Astrocyte (in vitro differentiated cells and primary cell): ENCODE results near the gene SLC27A4. TPM values are rescaled to one million over a fixed set of nuclear protein-coding genes. Genes with fewer than 3 reads are reported as not detected.

Experiments used
- DNase-seq: peaks from one replicate; pipeline ENCODE4 v3.0.0-alpha.2; 2010; ENCODE audit warnings: low read depth
- FAIRE-seq: peaks from 2 replicates; lab custom pipeline; 2011; peaks lifted over from hg19 to GRCh38; lab: Jason Lieb, UNC
- H2AFZ ChIP-seq: 2 replicates; pipeline ENCODE4 v1.6.0; 2012; ENCODE audit warnings: low read depth, low read length, inconsistent platforms
- H3K27ac ChIP-seq: 2 replicates; pipeline ENCODE4 v1.5.1; 2011; ENCODE audit warnings: low read depth, low read length, inconsistent platforms
- H3K27me3 ChIP-seq: 2 replicates; pipeline ENCODE4 v1.6.0; 2011; ENCODE audit warnings: low read length, inconsistent platforms; ENCODE audit not compliant: insufficient read depth
- H3K36me3 ChIP-seq: 2 replicates; pipeline ENCODE4 v1.5.1; 2011; ENCODE audit warnings: low read length, inconsistent platforms; ENCODE audit not compliant: insufficient read depth
- H3K4me1 ChIP-seq: 2 replicates; pipeline ENCODE4 v1.5.1; 2011; ENCODE audit warnings: low read length, inconsistent platforms; ENCODE audit not compliant: insufficient read depth
- H3K4me2 ChIP-seq: 2 replicates; pipeline ENCODE4 v1.6.0; 2012; ENCODE audit warnings: low read length, inconsistent platforms
- H3K4me3 ChIP-seq: 2 replicates; pipeline ENCODE4 v1.5.1; 2011; ENCODE audit warnings: low read depth, mild to moderate bottlenecking, low read length, inconsistent platforms; ENCODE audit not compliant: insufficient read depth
- H3K79me2 ChIP-seq: 2 replicates; pipeline ENCODE4 v1.6.0; 2012; ENCODE audit warnings: mild to moderate bottlenecking, low read length, inconsistent platforms; ENCODE audit not compliant: insufficient read depth
- H3K9ac ChIP-seq: 2 replicates; pipeline ENCODE4 v1.6.0; 2012; ENCODE audit warnings: mild to moderate bottlenecking, low read length, inconsistent platforms
- H3K9me3 ChIP-seq: 2 replicates; pipeline ENCODE4 v1.5.1; 2012; ENCODE audit warnings: low read depth, mild to moderate bottlenecking, low read length, inconsistent platforms; ENCODE audit not compliant: insufficient read depth
- H4K20me1 ChIP-seq: 2 replicates; pipeline ENCODE4 v1.6.0; 2012; ENCODE audit warnings: low read length, inconsistent platforms; ENCODE audit not compliant: insufficient read depth
- H3K27ac Mint-ChIP-seq: one replicate; pipeline ENCODE4 v1.8.0; 2021; ENCODE audit warnings: mild to moderate bottlenecking, mixed read lengths; ENCODE audit not compliant: unreplicated experiment
- H3K27me3 Mint-ChIP-seq: one replicate; pipeline ENCODE4 v1.8.0; 2021; ENCODE audit warnings: low read depth, mixed read lengths; ENCODE audit not compliant: unreplicated experiment
- H3K36me3 Mint-ChIP-seq: one replicate; pipeline ENCODE4 v1.8.0; 2021; ENCODE audit warnings: low read depth, mixed read lengths; ENCODE audit not compliant: unreplicated experiment
- H3K4me1 Mint-ChIP-seq: one replicate; pipeline ENCODE4 v1.8.0; 2021; ENCODE audit warnings: low read depth, mixed read lengths; ENCODE audit not compliant: unreplicated experiment
- H3K4me3 Mint-ChIP-seq: one replicate; pipeline ENCODE4 v1.8.0; 2021; ENCODE audit warnings: mild to moderate bottlenecking, moderate library complexity, mixed read lengths; ENCODE audit not compliant: unreplicated experiment
- H3K9me3 Mint-ChIP-seq: one replicate; pipeline ENCODE4 v1.8.0; 2021; ENCODE audit warnings: mild to moderate bottlenecking, mixed read lengths; ENCODE audit not compliant: unreplicated experiment
- EZH2 ChIP-seq: IDR thresholded peaks from 2 replicates; pipeline ENCODE4 v1.6.1; 2012; ENCODE audit warnings: mild to moderate bottlenecking, low read length, inconsistent platforms; ENCODE audit not compliant: insufficient read depth
- total RNA-seq: library from RNA; stranded (reverse); gene quantifications from 2 replicates; pipeline ENCODE4 v1.2.1, GENCODE V29; 2021
- TF ChIP-seq, protein P1 (sequence below): IDR thresholded peaks from 2 replicates; pipeline ENCODE4 v1.5.1; 2011; ENCODE audit warnings: low read depth, mild to moderate bottlenecking, inconsistent platforms, low read length, moderate library complexity; ENCODE audit not compliant: insufficient read depth

Gene SLC27A4
- total RNA-seq, 1 donor from 2014 or later, result 26.9 TPM

DNA sequence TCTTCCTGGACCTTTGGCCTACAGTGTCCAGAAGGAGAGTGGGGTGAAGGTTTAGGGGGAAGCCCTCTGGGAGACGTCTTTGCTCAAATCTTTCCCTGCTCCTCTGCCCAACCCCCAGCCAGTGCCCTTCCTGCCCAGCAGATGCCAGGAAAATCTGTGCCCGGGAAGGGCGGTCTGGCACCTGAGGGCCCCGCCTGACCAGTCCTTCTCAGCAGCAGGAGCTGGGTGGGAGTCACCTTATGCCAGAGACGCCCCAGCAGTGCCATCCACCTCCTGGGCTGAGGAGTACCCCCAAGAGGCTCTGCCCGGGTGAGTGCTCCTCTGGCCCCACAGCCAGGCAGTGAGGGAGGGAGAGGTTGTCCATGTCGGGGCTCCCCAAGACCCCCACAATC is 65.4 kb downstream of the SLC27A4 start:
- DNase-seq (no peak), FAIRE-seq (no peak)
- Mint-ChIP-seq H3K4me1 (peaks cover 9% of the 10 kb centered on the region), H3K4me3 (no peak overlapping the region), H3K27ac (peak overlapping the region; percentile 14), H3K9me3 (no peaks in the 10 kb centered on the region), H3K27me3 (peaks cover 29% of the 10 kb centered on the region), H3K36me3 (no peaks in the 10 kb centered on the region)
- Histone ChIP-seq H2AFZ (peak overlapping the region; percentile 26), H4K20me1 (no peaks in the 10 kb centered on the region), H3K9me3 (no peaks in the 10 kb centered on the region), H3K4me1 (peaks cover 12% of the 10 kb centered on the region), H3K4me2 (no peak overlapping the region), H3K79me2 (no peaks in the 10 kb centered on the region), H3K27ac (no peak overlapping the region), H3K4me3 (no peak overlapping the region), H3K9ac (no peak overlapping the region), H3K27me3 (no peaks in the 10 kb centered on the region), H3K36me3 (no peaks in the 10 kb centered on the region)
- TF ChIP-seq EZH2, result no peak
- TF ChIP-seq, protein P1, sequence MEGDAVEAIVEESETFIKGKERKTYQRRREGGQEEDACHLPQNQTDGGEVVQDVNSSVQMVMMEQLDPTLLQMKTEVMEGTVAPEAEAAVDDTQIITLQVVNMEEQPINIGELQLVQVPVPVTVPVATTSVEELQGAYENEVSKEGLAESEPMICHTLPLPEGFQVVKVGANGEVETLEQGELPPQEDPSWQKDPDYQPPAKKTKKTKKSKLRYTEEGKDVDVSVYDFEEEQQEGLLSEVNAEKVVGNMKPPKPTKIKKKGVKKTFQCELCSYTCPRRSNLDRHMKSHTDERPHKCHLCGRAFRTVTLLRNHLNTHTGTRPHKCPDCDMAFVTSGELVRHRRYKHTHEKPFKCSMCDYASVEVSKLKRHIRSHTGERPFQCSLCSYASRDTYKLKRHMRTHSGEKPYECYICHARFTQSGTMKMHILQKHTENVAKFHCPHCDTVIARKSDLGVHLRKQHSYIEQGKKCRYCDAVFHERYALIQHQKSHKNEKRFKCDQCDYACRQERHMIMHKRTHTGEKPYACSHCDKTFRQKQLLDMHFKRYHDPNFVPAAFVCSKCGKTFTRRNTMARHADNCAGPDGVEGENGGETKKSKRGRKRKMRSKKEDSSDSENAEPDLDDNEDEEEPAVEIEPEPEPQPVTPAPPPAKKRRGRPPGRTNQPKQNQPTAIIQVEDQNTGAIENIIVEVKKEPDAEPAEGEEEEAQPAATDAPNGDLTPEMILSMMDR, result no peak

DNA sequence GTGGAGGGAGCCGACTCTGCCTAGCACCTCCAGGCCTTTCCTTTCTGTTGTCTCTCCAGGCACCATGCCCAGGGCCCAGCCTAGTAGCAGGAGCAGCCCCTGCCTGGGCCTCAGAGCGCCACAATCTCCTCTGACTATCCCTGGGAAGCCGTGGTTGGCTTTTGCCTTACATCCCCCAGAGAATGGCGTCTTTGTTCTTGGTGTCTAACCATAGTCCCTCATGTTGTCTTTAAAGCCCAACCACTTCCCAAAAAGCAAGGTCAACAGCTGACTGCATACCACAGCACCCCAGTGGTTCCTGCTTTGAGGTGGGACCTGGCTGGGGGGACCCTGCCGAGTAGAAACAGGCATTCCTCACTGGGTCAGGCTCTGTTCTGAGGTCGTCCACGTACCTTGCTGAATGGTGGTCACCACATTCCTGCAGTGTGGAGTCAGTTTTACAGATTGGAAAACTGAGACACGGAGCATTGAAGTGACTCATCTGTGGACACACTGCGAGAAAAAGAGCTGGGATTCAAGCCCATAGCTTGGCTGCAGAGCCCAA is 66.6 kb downstream of the SLC27A4 start:
- H3K9ac ChIP-seq, result peak overlapping the region; percentile 47
- TF ChIP-seq, protein P1, result no peak
- TF ChIP-seq EZH2, result no peak
- H3K27me3 ChIP-seq, result no peaks in the 10 kb centered on the region
- H3K36me3 ChIP-seq, result no peaks in the 10 kb centered on the region
- DNase-seq, result peak; percentile 68
- H4K20me1 ChIP-seq, result no peaks in the 10 kb centered on the region
- H3K79me2 ChIP-seq, result no peaks in the 10 kb centered on the region
- no peak for FAIRE-seq
- H3K4me2 ChIP-seq, result peak overlapping the region; percentile 58
- H3K9me3 Mint-ChIP-seq, result no peaks in the 10 kb centered on the region
- peaks cover 9% of the 10 kb centered on the region for H3K4me1 Mint-ChIP-seq
- H3K27me3 Mint-ChIP-seq, result peaks cover 30% of the 10 kb centered on the region
- H2AFZ ChIP-seq, result peak overlapping the region; percentile 51
- no peaks in the 10 kb centered on the region for H3K9me3 ChIP-seq
- no peak overlapping the region for H3K4me3 Mint-ChIP-seq
- H3K4me1 ChIP-seq, result peaks cover 12% of the 10 kb centered on the region
- H3K4me3 ChIP-seq, result no peak overlapping the region
- H3K36me3 Mint-ChIP-seq, result no peaks in the 10 kb centered on the region
- peak overlapping the region; percentile 72 for H3K27ac Mint-ChIP-seq
- H3K27ac ChIP-seq, result peak overlapping the region; percentile 54

DNA sequence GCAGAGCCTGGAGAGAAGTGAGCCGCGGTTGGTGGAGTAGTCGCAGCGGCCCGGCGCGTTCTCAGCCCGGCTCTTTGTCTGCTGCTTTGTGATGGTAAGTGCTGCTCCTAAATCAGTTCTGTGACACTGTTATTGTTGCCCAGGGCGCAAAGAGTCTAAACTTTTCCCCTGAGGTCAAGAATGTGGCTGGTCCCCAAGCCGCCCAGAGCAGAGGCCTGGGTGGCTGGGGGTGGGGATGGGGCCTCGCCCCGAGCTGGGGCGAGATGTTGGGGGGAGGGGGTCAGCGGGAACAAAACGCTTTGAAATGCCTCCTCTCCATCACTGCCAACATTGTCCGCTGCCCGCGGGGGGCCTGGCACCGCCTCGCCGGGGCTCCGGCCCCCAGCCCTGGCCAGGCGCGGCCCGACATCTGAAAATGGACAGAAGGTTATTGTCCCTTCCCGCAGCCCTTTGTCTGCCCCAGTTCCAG is 68.7 kb downstream of the SLC27A4 start:
- TF ChIP-seq, protein P1, result no peak
- no peak for TF ChIP-seq EZH2
- no peaks in the 10 kb centered on the region for H3K79me2 ChIP-seq
- H3K4me1 Mint-ChIP-seq, result peaks cover 9% of the 10 kb centered on the region
- no peak overlapping the region for H3K4me3 ChIP-seq
- no peaks in the 10 kb centered on the region for H3K9me3 Mint-ChIP-seq
- H3K4me2 ChIP-seq, result no peak overlapping the region
- H3K4me3 Mint-ChIP-seq, result no peak overlapping the region
- H3K4me1 ChIP-seq, result peaks cover 12% of the 10 kb centered on the region
- peak overlapping the region; percentile 26 for H2AFZ ChIP-seq
- H3K9ac ChIP-seq, result no peak overlapping the region
- H4K20me1 ChIP-seq, result no peaks in the 10 kb centered on the region
- H3K27ac ChIP-seq, result no peak overlapping the region
- no peaks in the 10 kb centered on the region for H3K27me3 ChIP-seq
- H3K27ac Mint-ChIP-seq, result no peak overlapping the region
- no peaks in the 10 kb centered on the region for H3K36me3 Mint-ChIP-seq
- no peaks in the 10 kb centered on the region for H3K9me3 ChIP-seq
- no peak for FAIRE-seq
- DNase-seq, result no peak
- no peaks in the 10 kb centered on the region for H3K36me3 ChIP-seq
- peaks cover 32% of the 10 kb centered on the region for H3K27me3 Mint-ChIP-seq
